ENCODE data around the gene C2CD4C.
"Not testable (repeated sequence)": the region's sequence is repeated elsewhere in the genome, so short reads cannot be mapped to it uniquely, and the experiment has no call there.

Gene C2CD4C

GRCh38 chr19:399370-399769, 9.6 kb downstream of the C2CD4C start:
- DNase-seq (ENCODE audit: low read depth in 2 of 2): no peak

GRCh38 chr19:398719-399118, 10.2 kb downstream of the C2CD4C start:
- DNase-seq (ENCODE audit: low read depth in 2 of 2): no peak

DNA sequence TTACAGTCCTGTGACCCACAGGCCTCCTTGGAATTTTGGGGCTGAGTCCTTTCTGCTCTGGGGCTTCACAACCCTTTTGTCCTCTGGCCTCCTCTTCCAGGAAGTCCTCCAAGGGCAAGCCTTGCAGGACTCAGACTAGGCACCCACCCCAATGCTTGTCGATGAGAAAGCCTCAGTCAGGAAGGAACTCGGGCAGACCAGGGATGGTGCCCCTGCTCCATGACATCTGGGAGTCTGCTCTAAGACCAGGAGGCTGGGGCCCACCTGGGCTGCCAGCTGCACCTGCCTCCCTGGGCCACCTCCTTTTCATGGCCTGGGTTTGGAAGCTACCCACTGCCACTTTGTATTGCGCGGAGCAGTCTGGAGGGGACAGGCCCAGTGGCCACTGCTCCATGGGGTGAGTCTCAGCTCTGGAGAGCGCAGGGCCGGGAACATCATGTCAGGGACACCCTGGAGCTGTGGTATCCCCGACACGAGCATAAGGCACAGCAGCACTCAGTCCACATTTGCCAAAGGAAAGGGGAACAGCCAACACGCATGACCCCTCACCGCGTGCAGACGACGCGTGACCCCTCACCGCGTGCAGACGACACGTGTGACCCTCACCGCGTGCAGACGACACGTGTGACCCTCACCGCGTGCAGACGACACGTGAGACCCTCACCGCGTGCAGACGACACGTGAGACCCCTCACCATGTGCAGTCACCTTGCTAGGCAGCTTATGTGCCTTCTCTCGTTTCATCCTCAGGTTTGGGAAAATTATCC, 10.8 kb downstream of the C2CD4C start:
- no peak for DNase-seq (ENCODE audit: low read depth in 2 of 2)

DNA sequence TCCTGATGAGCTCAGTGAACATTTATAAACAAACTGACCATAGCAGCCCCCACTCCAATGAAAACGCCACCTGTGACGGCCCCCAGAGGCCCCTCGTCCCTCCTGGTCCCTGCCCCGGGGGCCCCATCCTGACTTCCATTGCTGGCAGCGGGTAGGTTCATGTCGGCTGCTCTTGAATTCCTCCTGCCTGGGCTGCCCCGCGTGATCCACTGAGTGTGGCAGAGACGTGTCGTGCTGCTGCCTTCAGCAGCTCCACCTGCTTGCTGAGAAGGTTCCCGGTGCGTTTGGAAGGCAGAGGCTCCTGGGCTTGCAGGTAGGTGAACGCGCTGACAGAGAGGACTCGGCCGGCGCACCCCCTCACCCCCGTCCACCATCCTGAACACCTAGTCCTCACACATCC, 11.6 kb downstream of the C2CD4C start:
- no peak for DNase-seq (ENCODE audit: low read depth in 2 of 2)

DNA sequence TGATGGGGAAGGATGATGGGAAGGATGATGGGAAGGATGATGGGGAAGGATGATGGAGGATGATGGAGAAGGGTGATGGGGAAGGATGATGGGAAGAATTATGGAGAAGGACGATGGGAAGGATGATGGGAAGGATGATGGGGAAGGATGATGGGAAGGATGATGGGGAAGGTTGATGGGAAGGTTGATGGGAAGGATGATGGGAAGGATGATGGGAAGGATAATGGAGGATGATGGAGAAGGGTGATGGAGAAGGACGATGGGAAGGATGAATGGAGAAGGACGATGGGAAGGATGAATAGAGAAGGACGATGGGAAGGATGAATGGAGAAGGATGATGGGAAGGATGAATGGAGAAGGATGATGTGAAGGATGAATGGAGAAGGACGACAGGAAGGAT, 13.5 kb downstream of the C2CD4C start:
- no peak for DNase-seq (ENCODE audit: low read depth in 2 of 2)

GRCh38 chr19:394857-395256, 14.1 kb downstream of the C2CD4C start:
- DNase-seq (ENCODE audit: low read depth in 2 of 2): not testable (repeated sequence)

- DNase-seq (ENCODE audit: low read depth in 2 of 2): not testable (repeated sequence)
Observed at GRCh38 chr19:393560-393959, 15.4 kb downstream of the C2CD4C start.

- DNase-seq (ENCODE audit: low read depth in 2 of 2): no peak
Observed at GRCh38 chr19:392375-392970, 16.5 kb downstream of the C2CD4C start.

- no peak for DNase-seq (ENCODE audit: low read depth in 2 of 2)
Observed at GRCh38 chr19:391726-392374, 17.1 kb downstream of the C2CD4C start.

DNA sequence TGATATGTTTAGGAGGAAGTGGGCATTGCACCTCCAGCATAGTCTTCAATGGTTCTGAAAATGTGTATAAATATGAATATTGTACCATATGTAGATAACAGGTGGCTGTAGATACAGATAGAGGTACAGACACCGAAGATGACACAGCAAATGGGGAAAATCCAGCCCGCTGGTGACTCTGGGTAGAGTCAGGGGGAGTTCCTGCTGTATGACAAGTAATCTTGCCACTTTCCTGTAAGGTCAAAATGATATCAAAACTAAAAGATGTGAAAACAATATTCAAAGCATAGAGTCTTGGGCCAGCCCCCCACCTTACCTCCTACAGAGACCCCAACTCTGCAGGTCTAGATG, 17.8 kb downstream of the C2CD4C start:
- DNase-seq (ENCODE audit: low read depth in 2 of 2): no peak

DNA sequence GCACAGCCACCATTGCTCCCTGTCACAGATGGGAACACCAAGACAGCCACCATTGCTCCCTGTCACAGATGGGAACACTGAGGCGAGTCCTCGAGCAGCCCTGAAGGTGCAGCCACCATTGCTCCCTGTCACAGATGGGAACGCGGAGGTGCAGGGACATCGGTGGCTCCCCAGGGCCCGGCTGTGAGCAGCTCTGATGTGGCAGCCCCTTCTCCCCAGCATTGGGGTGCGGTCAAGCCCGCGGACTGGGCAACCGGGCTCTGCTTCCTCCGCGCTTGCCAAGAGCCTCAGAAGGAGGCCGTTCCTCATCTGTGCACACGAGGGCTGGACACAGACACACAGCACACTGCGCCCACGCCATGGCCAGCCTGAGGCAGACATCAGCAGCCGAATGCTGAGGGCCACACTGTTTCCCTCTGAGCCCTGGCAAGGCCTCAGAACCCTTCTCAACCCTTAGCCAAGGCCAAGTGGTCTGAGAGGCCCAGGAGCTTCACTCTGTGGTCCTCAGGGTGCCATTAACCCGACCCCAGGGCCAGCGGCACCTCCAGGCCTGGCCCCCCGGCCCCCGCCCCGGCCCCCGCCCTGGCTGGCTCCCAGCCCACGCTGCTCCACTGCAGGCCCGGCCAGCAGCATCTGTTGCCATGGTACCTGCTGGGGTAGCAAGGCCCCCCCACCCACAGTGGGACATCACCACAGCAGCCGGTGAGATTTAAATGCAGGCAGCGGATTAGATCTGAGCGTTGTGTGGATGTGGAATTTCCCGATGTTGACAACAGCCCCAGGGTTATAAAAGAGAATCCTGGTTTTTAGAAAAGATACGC, 18.4 kb downstream of the C2CD4C start:
- no peak for DNase-seq (ENCODE audit: low read depth in 2 of 2)

GRCh38 chr19:389935-390289, 19.0 kb downstream of the C2CD4C start:
- DNase-seq (ENCODE audit: low read depth in 2 of 2): no peak

- DNase-seq (ENCODE audit: low read depth in 2 of 2): no peak
Observed at GRCh38 chr19:389255-389934, 19.6 kb downstream of the C2CD4C start.

DNA sequence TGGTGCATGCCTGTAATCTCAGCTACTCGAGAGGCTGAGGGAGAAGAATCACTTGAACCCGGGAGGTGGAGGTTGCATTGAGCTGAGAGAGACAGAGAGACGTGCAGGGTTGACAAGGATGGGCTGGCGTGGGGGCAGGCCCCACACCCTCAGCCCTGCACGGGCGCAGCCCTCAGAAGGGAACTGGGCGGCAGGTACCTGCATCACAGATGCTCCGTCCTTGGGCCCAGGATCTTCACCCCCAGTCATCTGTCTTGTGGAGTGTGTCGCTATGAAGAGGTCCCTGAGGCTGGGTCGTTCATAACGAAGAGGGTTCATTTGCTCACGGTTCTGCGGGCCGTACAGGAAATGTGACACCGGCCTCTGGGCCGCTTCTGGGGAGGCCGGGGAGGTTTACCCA, 20.3 kb downstream of the C2CD4C start:
- no peak for DNase-seq (ENCODE audit: low read depth in 2 of 2)

- no peak for DNase-seq (ENCODE audit: low read depth in 2 of 2)
Observed at GRCh38 chr19:387777-388176, 21.2 kb downstream of the C2CD4C start.

DNA sequence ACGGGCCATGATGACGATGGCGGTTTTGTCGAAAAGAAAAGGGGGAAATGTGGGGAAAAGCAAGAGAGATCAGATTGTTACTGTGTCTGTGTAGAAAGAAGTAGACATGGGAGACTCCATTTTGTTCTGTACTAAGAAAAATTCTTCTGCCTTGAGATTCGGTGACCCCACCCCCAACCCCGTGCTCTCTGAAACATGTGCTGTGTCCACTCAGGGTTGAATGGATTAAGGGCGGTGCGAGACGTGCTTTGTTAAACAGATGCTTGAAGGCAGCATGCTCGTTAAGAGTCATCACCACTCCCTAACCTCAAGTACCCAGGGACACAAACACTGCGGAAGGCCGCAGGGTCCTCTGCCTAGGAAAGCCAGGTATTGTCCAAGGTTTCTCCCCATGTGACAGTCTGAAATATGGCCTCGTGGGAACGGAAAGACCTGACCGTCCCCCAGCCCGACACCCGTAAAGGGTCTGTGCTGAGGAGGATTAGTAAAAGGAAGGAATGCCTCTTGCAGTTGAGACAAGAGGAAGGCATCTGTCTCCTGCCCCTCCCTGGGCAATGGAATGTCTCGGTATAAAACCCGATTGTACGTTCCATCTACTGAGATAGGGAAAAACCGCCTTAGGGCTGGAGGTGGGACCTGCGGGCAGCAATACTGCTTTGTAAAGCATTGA, 22.2 kb downstream of the C2CD4C start:
- DNase-seq (ENCODE audit: low read depth in 2 of 2): not testable (repeated sequence)

DNA sequence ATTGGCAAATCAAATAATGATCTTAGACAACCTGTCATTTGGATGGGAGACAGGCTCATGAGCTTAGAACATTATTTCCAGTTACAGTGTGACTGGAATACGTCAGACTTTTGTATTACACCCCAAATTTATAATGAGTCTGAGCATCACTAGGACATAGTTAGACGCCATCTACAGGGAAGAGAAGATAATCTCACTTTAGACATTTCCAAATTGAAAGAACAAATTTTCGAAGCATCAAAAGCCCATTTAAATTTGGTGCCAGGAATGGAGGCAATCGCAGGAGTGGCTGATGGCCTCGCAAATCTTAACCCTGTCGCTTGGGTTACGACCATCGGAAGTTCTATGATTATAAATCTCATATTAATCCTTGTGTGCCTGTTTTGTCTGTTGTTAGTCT, 22.8 kb downstream of the C2CD4C start:
- not testable (repeated sequence) for DNase-seq (ENCODE audit: low read depth in 2 of 2)

GRCh38 chr19:384799-385169, 24.2 kb downstream of the C2CD4C start:
- DNase-seq (ENCODE audit: low read depth in 2 of 2): no peak

DNA sequence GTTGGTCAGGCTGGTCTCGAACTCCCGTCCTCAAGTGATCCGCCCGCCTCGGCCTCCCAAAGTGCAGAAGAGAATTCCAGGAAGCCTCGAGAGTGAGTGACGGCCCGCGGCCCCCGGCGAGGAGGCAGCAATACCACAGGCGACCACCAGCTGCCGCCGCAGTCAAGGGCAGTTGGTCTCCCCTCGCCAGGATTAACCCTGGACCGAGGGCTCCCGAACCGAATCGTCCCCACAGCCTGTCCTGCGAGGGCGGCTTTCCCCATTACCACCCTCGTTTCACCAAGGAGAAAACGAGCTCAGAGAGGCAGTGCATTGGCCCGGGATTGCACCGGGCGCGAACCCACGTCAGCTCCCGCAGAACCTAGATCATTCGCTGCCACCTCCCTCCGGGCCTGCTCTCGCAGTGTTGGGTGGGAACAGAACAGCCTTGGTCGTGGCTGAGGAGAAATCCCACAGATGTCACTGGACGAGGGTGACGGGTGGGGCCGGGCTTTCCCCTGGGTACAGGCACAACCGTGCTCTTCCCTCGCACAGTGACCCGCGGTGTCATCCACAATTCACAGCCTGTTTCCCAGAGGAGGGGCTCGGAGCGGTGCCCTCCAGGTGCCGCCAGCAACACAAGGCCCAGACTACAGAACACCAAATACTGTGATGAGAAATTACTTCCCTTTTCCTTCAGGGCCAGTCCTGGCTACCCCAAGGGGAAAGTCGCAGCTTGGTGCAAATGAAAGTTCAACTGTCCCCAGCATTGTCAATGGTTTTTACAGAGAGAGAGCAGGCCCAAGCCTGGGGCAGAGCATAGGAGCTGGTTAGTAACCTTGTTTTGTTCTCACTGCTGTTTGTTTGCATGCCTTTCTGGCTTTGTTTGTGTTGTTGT, 24.8 kb downstream of the C2CD4C start:
- no peak for DNase-seq (ENCODE audit: low read depth in 2 of 2)

GRCh38 chr19:383040-383439, 25.9 kb downstream of the C2CD4C start:
- no peak for DNase-seq (ENCODE audit: low read depth in 2 of 2)

Data from activated CD4-positive, alpha-beta T cell treated with anti-CD3 and anti-CD28 coated beads for 24 hours (primary cell).